Stimulated activated CD8-positive, alpha-beta memory T cell treated with anti-CD3 and anti-CD28 coated beads, Interleukin-15, amount 100 ng/mL, for 24 hours (primary cell): Measurements from ENCODE around the gene C1orf167.

Experiments
- DNase-seq: peaks from one replicate; pipeline ENCODE4 v3.0.0-alpha.2; 2020; ENCODE audit warnings: low read depth

C1orf167 gene

DNA sequence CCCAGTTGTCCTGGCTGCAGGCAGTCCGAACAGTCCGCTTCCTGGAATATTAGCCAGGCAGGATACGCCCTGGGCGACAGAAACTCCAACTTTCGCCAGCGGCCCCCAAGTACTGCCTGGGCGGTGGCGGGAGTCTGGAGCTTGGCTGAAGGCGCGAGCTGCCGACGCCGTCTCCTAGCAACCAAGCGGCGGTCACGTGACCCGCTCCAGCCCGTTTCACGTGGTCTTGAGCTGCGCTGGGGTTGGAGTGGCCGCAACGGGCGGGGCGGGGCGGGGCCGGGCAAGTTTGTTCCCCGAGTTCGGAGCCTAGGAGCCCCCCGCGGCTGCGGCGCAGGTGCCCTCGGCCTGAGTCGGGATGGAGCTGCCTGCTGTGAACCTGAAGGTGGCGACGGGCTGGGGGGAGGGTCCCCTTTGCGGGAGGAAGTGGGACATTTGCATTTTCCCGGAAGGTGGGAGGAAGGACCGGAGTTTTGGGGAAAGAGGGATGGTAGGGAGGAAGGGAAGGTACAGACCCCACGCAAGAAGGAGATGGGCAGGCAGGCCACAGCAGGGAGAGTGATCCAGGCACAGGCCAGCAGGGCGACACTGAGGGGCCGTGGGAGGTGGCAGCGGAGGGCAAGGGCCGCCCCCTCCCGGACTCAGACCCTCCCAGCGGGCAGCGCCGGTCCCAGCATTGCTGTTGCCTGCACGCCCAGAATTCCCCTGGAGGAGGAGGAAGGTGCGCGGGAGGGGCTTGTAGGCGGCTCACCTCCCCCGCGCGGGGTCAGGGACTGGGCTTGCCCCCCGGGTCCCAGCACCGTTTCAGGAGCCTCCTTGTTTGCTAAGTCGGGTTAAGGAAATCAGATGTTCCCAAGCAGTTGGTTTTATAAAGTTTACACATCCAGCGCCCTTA is 25.9 kb upstream of the C1orf167 start, which contains the start of gene AGTRAP:
TSS of gene AGTRAP (plus strand) at position 283 of the 892 bp plus-strand sequence. CDS start at position 356, 73 bp downstream.
- peak; percentile 74 for DNase-seq

DNA sequence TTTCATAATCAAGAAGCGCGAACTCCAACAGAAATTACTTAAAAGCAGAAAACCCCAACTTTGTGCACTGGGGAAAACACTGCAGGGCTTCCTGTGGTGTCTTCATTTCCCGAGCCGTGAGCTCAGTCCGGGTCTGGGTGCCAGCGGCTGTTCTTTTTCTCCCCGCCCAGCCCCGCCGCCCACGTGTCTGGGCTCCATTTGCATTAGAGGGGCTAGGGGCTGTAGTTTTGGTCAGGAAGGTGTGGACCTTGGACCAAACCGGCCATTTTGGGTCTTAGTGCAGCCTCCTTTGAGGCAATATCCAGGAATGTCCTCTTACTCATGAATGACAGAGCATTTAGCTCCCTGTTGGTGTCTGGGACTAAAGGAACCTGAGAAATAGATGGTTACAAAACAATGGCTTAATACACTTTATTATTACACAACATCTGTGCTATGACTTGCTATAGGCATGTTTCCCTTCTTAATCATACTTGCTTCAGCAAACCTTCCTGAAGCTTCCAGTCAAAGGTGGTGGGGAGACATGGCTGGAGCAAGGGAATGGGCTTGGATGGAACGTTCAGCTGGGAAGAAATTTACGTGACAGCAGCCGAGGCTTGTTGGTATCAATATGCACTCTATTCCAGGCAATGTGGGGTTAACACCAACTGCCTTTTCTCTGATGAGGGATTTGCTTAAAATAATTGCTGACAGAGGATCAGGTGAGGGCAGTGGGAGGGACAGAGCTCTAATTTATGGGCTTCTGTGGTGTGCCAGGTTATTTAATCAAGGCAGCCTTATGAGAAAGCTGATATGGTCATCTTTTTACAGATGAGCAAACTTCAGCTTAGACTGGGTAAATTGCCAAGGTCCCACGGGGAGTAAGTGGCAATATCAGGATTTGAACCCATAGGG is 25.0 kb upstream of the C1orf167 start:
- DNase-seq = no peak

DNA sequence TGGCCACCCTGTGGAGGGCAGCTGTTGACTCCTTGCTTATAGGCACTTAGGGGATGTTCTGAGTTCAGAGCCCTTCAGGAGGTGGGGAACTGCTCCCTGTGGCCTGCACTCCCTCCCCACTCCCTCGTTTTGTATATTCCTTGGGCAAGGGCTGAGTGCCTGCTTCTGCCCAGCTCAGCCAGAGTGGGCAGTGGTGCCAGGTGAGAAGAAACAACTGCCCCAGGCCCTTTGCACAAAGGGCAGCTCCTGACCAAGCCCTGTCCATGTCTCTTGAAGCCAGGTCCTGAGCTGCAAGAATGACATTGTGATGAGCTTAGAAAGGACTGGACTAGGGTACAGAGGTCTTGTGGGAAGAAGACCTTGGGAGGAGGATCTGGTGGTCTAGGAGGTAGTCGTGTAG is 23.9 kb upstream of the C1orf167 start:
- no peak for DNase-seq

DNA sequence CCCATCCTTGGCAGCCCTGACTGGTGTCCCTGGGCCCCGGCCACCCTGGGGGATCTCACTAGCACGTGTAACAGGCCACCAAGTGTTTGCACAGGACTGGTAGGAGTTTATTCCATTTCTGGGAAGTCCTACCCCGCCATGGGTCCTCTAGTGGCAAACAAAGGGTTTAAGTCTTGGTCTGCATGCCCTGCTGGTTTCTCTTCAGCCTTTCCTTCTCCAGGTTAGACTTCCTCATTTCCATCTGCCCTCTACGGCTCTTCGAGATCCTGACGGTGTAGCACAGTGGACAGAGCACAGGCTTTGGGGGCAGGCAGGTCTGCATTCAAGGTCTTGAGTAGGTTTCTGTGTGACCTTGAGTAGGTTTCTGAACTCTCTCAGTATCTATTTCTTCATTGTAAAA is 23.2 kb upstream of the C1orf167 start:
- no peak for DNase-seq

DNA sequence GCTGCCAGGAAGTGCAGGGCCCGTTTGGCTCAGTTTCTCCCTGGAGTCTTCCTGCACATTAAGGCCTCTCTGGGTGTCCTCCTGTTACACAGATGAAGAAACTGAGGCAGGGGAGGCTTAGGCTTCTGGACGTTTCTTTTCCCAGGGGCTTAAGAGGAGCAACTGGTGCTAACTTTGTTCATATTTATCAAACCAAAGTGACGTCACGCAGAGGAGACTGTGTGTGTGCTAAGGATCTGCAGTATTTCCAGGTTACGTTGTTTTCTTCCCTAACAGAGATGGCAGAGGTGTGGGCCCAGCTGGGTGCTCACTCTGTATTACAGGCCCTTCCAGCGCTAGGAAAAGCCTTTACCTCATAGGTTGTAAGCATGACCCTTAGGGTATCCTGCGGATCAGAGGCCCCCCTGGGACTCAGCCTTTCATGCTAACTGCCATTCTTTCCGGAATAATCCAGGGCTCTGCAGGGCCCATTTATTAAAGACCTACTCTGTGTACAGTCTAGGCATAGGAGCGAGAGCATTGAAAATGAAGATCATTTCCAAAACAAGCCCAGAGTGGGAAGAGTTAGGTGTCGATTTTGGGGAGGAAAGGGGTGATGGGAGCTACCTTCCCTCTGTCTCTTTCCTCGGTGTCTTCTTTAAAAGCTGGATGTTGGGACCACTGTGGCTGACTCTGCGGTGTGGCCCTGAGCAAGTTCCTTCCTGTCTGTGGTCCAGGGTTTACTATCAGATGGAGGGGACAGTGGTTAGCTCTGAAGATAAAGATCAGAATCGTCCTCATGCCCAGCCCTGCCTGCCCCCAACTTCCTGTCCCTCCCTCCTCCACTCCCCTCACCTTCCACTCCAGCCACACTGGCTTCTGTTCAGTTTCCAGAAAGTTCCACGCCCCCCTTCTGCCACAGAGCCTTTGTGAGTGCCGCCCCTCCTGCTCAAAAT is 21.5 kb upstream of the C1orf167 start:
- no peak for DNase-seq

DNA sequence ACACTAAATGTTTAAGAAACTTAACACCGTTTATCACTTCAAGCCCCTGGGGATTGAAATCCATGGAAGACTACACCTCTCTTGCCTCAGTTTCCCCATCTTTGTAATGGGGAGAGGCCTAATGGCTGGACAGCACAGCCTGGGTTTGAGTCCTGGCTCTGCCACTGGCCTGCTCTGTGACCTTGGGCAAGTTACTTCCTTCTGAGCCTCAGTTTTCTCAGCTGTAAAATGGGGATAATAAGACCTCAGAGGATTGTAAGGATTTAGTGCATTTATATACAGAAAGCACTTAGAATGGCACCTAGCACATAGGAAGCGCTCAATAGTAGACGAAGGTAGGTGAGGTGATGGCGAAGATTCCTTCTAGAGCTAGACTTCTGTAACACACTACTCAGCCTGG is 20.5 kb upstream of the C1orf167 start:
- DNase-seq = no peak

DNA sequence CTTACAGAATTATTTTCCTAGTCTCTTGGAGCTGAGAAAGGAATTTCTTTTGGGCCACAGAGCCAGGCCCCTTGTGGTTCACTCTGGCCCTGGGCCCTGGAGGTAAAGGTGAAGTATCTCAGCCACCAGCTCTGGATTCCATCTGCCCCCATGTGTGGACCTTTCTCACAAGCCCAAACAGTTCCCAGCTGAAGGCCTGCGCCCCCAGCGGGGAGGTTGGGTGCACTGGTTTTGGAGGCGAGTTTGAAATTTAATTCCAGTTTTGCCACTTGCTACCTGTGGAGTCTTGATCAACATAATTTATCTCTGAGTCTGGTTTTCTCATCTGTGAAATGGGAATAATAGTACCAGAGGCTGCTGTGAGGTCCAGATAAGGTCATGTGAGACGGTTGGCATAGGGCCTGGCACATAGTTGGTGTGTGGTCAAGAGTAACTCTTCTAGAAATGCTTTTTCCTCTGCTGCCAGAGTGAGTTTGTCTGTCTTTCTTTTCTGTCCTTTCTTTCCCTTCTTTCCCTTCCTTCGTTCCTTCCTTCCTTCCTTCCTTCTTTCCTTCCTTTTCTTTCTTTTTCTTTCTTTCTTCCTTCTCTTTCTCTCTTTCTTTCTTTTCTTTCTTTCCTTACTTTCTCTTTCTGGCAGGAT is 20.0 kb upstream of the C1orf167 start:
- DNase-seq = no peak

DNA sequence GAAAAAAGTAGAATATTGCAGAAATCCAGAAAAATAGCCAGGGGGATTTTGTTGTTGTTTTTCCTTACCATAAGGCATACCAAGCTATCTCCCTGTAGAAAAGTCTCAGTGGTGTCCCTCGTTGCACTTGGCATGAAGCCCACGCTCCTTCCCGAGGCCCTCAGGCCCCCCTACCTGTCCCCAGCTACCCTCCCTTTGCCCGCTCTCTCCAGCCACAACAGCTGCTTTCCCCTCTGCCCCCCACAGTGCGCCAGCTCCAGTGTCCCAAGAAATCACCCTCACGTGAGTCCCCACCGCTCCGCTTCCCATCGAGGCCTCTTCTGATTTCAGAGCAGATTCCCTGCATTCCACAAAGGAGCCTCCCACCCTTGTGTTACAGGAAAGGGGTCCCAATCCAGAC is 17.7 kb upstream of the C1orf167 start:
- DNase-seq = no peak

DNA sequence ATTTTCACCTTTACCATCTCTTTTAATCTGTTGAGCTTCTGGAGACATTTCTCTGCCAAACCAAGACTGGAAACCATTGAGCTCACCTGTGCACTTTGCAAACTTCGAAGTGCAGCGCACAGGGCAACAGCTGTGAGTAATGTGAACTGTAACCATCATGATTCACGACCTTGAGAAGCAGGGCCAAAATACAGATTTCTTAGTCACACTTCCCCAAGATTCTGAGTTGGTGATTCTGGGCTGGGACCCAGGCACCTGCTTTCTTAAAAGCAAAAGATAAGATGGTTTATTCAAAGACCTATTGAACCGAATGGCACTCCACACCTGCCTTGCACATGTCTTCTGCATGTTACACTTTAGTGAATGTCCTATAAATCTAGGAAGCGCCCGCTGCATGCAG is 15.9 kb upstream of the C1orf167 start:
- no peak for DNase-seq

DNA sequence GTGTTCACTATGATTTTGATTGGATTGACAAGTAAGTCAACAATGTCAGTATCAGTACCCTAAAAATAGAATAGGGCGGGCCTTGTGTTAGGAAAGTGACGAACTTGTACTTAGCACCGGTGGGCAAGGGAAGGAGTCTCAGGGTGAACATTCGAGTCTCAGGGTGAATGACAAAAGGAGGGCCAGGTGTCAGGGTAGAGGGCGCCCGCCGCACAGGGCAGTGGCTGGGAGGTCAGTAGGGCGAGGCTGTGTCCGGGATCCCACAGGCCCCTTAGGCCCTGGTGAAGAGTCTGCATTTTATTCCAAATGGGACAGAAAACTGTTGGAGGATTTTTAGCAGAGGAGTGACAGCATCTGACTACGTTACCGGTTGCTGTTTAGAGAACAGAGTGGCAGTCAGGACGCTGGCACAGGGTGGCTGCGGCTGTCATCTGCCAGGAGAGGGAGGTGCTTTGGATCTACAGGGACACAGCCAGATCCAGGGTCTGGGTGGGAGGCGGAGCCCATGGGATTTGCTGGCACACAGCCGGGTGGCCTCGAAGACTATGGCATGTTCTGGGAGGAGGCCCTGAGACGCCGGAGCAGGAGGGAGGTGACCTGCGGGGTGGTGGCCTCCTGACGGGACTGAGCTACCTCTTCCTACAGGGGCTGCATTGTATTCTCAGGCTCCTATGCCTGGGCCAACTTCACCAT is 15.1 kb upstream of the C1orf167 start:
- no peak for DNase-seq

DNA sequence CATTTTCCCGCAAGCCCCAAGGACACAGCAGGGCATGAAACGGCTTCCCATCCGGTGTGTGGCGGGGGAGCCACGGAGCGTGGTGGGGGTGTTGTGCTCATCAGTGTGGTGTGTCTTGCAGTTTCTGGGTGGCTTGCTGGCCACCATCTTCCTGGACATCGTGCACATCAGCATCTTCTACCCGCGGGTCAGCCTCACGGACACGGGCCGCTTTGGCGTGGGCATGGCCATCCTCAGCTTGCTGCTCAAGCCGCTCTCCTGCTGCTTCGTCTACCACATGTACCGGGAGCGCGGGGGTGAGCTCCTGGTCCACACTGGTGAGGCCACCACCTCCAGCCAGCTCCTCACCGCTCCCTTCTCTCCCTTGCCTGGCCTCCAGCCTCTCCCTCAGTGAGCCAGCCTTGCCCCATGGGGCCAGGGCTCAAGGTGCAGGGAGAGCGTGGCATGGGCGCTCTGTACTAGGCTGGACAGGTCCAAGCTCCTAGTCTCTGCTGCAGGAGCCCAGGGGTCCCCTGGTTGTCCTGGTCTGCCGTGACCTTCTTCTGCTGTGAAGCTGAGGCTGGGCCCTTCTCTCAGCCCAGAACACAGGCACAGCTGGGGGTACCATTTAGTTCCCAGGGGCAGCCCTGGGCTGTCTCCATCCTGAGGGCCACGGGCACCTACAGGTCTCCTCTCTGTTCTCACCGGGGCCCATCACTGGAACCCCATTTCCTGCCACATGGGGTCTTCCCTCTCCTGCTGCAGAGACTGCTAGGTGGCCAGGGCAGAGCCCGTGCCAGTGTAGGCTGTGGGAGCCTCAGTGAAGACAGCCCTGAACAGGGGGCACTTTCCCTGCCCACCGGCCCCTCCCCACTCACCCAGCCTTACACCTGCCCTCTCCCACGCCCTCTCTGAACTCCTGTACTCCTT is 13.4 kb upstream of the C1orf167 start:
- DNase-seq = no peak

DNA sequence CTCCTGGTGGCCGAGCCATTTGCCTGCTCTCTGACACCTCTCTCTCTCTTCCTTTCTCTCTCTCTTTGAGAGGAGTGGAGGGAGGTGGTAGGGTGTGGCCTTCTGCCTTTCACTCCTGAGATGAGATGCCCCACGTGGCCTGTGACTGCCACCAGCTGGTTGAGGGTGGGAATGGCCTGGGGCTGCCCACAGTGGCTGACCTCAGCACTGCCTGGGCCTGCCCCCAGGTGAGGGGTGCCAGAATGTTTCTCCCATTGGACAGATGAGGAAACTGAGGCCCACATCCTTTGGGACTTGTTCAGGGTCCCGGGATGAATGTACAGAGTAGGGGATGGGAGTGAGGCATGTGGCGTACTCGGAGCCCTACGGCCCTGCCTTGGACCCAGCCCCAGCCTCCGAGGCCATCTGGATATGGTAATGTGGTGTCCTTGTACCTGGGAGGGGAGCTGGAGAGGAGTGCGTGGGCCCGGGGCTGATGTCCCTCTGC is 12.7 kb upstream of the C1orf167 start:
- DNase-seq = no peak

DNA sequence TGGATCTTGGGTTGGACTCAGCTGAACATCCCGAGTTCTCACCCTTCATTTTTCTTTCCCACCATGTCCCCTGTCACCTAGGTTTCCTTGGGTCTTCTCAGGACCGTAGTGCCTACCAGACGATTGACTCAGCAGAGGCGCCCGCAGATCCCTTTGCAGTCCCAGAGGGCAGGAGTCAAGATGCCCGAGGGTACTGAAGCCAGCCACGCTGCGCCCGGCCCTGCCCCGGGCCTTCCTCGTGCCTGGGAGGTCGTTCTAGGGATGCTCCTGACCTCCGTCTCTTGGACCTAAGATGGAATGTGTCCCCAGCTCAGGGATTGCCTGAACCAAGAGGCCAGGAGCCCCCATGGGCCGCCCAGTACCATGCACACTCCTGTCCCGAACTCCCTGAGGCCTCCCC is 12.0 kb upstream of the C1orf167 start:
- no peak for DNase-seq

DNA sequence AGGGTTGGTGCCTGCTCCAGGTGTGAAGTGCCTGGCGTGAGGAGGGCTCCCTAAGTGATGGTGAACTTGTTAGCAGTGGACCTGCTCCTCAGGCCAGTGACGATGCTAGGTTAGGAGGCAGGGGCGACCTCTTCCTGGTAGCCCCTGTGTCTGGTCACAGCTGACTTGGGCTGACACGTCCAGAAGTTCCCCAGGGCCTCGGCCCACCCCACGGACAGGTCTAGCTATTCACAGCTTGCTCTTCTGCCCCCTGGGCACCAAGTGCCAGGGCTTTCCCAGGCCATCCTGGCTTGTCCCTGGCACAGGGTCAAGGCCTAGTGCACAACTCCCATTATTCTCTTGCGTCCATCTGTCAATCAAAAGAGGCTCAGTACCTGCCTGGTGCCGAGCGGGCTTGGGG is 10.9 kb upstream of the C1orf167 start:
- DNase-seq = no peak

DNA sequence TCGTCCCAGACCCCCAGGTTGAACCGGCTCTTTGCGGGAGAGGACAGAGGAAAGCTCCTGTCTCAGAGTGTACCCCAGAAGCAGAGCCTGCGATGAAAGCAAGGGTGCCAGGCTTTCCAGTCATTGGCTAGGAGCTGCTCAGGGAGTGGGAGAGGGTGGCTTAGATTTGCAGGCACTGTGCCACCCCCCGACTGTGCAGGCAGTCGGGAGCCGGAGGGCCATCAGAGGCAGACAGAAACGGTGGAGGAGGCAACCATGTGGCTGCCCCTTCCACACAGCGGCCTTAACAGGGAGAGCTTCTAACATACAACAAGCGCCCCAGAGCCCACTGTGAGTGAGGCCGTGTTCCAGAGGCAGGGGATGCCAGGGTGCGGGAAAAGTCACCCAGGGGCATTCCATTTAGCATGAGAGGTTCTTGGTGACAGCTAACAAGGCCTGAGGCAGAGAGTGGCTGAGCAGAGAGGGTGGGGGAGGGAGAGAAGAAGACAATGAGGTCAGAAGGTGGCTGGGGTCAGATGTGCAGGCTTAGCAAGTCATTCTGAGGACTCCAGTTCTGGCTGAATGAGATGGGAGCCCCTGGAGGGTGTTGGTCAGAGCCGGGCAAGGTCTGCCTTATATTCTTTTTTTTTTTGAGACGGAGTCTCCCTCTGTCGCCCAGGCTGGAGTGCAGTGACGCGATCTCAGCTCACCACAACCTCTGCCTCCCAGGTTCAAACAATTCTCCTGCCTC is 9.5 kb upstream of the C1orf167 start:
- DNase-seq = no peak

DNA sequence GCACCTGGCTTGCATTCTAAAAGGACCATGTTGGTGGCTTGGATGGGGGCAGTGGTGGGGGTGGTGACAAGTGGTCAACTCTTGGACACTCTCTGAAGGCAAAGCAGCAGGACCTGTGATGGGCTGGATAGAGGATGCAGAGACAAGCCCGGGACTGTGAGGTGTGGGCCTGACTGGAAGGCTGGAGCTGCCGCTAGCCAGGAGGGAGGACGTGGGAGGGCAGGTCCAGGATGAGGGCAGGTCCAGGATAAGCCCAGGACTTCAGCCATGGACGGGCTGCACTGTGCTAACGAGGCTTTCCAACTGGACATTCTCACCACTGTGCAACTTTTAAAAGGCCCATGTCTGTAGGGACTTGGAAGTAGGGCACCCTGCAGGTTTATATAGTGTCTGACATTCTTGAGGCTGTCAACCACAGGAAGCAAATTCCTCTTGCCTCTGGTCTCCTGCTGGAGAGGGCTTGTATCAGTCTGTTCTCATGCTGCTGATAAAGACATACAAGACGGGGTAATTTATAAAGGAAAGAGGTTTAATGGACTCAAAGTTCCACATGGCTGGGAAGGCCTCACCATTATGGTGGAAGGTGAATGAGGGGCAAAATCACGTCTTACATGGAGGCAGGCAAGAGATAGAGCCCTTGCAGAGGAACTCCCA is 8.3 kb upstream of the C1orf167 start:
- DNase-seq = no peak

DNA sequence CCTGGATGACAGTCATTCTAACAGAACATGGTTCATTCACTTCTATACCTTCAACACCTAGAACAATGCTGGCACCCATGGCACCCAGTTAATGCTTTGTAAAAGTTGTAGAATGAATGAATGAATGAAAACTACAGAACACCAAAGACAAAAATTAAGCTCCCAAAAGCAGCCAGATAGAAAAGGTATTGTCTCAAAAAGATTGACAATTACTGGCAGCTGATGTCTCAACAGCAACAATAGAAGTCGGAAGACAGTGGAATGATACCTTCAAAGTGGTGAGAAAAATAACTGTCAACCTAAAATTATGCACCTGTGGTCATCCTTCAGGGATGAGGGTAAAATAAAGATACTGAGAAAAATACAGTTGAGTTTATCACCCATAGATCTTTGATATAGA is 4.9 kb upstream of the C1orf167 start:
- DNase-seq = no peak

DNA sequence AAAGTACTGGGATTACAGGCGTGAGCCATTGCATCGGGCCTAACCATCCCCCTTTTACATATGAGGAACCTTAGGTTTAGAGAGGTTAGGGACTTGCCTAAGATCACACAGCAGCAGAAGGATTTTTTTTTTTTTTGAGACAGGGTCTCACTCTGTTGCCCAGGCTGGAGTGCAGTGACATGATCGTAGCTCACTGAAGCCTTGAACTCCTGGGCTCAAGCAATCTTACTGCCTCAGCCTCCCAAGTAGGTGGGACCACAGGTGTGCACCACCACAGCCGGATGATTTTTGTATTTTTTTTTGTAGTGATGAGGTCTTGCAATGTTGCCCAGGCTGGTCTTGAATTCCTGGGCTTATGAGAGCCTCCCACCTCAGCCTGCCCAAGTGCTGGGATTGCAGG is 2.2 kb upstream of the C1orf167 start:
- no peak for DNase-seq
